OCI-LY1 (cell line): ENCODE measurements around the gene PXDC1.

Experiments
- H2AFZ ChIP-seq: fragments of 200-600 bp; sonication (generic), shearing (Covaris generic); 2 replicates; pipeline ENCODE4 v1.6.0; 2014; ENCODE audit warnings: antibody characterized with exemption, mild to moderate bottlenecking, low read length
- H3F3A ChIP-seq: fragments of 200-600 bp; sonication (generic), shearing (Covaris generic); 2 replicates; pipeline ENCODE4 v1.6.0; 2014; ENCODE audit warnings: mild to moderate bottlenecking, antibody characterized with exemption, low read length, moderate library complexity; ENCODE audit not compliant: insufficient read depth
- H3K27ac ChIP-seq: fragments of 200-600 bp; sonication (generic); 2 replicates; pipeline ENCODE4 v1.5.1; 2014; ENCODE audit warnings: low read length, mixed run types, mild to moderate bottlenecking, low read depth; ENCODE audit not compliant: poor library complexity, severe bottlenecking
- H3K27me3 ChIP-seq: fragments of 200-600 bp; sonication (generic); 2 replicates; pipeline ENCODE4 v1.6.0; 2014; ENCODE audit warnings: antibody characterized with exemption, mild to moderate bottlenecking, low read length, moderate library complexity; ENCODE audit not compliant: insufficient read depth
- H3K36me3 ChIP-seq: fragments of 200-600 bp; sonication (generic); 2 replicates; pipeline ENCODE4 v1.6.1; 2014; ENCODE audit warnings: mild to moderate bottlenecking, antibody characterized with exemption, low read length, moderate library complexity, mixed read lengths; ENCODE audit not compliant: insufficient read depth
- H3K4me1 ChIP-seq: fragments of 200-600 bp; sonication (generic); 2 replicates; pipeline ENCODE4 v1.5.1; 2014; ENCODE audit warnings: mild to moderate bottlenecking, low read length, moderate library complexity; ENCODE audit not compliant: insufficient read depth, severe bottlenecking
- H3K4me2 ChIP-seq: fragments of 200-600 bp; sonication (generic), shearing (Covaris generic); 2 replicates; pipeline ENCODE4 v1.6.1; 2014; ENCODE audit warnings: low read length
- H3K4me3 ChIP-seq: fragments of 200-600 bp; sonication (generic); 2 replicates; pipeline ENCODE4 v1.5.1; 2014; ENCODE audit warnings: low read length, low read depth, mild to moderate bottlenecking, mixed read lengths; ENCODE audit not compliant: poor library complexity, severe bottlenecking
- H3K79me2 ChIP-seq: fragments of 200-600 bp; shearing (Covaris generic); 2 replicates; pipeline ENCODE4 v1.6.1; 2016; ENCODE audit warnings: mixed run types, low read length, mixed read lengths; ENCODE audit not compliant: insufficient read depth
- H3K9ac ChIP-seq: fragments of 200-600 bp; sonication (generic), shearing (Covaris generic); 2 replicates; pipeline ENCODE4 v1.6.1; 2014; ENCODE audit warnings: mild to moderate bottlenecking, low read length, mixed read lengths
- H3K9me2 ChIP-seq: fragments of 200-600 bp; sonication (generic), shearing (Covaris generic); 2 replicates; pipeline ENCODE4 v1.6.1; 2014; ENCODE audit warnings: low read depth, mild to moderate bottlenecking, low read length, mixed read lengths
- H3K9me3 ChIP-seq: fragments of 200-600 bp; shearing (Covaris generic); 2 replicates; pipeline ENCODE4 v1.6.1; 2014; ENCODE audit warnings: low read length, mixed read lengths
- H4K20me1 ChIP-seq: fragments of 200-600 bp; sonication (generic), shearing (Covaris generic); 2 replicates; pipeline ENCODE4 v1.6.0; 2016; ENCODE audit warnings: mild to moderate bottlenecking, low read length; ENCODE audit not compliant: insufficient read depth
- EZH2 ChIP-seq: fragments of 200-600 bp; sonication (generic), shearing (Covaris generic); IDR thresholded peaks from 2 replicates; pipeline ENCODE4 v1.8.0; 2017; ENCODE audit warnings: borderline replicate concordance, mixed run types, mild to moderate bottlenecking, antibody characterized with exemption, low read length, moderate library complexity, mixed read lengths
- TF ChIP-seq, protein P1 (sequence below): fragments of 200-600 bp; sonication (generic), shearing (Covaris generic); IDR thresholded peaks from 2 replicates; pipeline ENCODE4 v1.5.1; 2017; ENCODE audit warnings: mild to moderate bottlenecking, antibody characterized with exemption, low read length, moderate library complexity, mixed read lengths

The PXDC1 gene

DNA sequence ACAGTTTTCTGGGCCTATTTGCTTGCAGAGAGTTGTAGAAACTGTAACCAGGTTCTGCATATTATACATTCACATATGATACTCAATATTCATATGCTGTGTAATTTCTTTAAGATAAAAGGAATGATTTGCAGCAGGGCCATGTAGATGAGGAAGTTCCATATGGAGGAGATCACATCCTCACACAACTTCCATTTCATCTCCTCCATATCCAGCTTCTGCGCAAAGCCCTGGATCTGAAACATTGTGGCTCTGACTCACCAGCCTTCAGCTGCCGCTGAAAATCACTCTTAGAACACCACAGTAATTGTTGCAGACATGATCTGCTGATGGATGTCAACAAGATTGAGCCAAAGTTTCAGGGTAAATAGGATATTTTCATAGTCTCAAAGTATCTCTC, 57.7 kb downstream of the PXDC1 start:
- Histone ChIP-seq H3K9me2 (no peaks in the 10 kb centered on the region), H3K4me3 (no peak overlapping the region), H3F3A (no peaks in the 10 kb centered on the region), H3K27me3 (no peaks in the 10 kb centered on the region), H3K79me2 (no peaks in the 10 kb centered on the region), H4K20me1 (no peaks in the 10 kb centered on the region), H3K9ac (no peak overlapping the region), H3K27ac (no peak overlapping the region), H3K36me3 (no peaks in the 10 kb centered on the region), H3K4me2 (no peak overlapping the region), H2AFZ (no peak overlapping the region), H3K9me3 (no peaks in the 10 kb centered on the region), H3K4me1 (no peaks in the 10 kb centered on the region)
- TF ChIP-seq, protein P1, sequence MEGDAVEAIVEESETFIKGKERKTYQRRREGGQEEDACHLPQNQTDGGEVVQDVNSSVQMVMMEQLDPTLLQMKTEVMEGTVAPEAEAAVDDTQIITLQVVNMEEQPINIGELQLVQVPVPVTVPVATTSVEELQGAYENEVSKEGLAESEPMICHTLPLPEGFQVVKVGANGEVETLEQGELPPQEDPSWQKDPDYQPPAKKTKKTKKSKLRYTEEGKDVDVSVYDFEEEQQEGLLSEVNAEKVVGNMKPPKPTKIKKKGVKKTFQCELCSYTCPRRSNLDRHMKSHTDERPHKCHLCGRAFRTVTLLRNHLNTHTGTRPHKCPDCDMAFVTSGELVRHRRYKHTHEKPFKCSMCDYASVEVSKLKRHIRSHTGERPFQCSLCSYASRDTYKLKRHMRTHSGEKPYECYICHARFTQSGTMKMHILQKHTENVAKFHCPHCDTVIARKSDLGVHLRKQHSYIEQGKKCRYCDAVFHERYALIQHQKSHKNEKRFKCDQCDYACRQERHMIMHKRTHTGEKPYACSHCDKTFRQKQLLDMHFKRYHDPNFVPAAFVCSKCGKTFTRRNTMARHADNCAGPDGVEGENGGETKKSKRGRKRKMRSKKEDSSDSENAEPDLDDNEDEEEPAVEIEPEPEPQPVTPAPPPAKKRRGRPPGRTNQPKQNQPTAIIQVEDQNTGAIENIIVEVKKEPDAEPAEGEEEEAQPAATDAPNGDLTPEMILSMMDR = no peak
- TF ChIP-seq EZH2 = no peak

DNA sequence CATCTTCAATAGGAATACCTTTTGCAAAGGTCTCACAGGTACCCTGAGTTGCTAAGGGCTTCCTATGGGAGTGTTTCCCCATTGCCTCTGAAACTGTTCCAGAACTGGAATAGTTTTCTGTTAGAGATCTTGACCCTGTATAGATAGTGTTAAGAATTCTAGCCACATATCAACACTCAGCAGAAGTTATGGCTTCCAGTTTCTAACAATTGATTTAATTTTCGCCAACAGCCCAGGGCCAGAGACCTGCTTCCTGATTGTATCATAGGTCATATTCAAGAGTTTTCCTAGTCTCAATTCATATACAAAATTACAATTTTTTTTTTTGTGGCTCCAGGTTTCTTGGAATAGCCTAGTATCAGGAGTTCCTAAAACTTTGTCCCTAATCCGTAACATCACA, 61.0 kb downstream of the PXDC1 start:
- Histone ChIP-seq H4K20me1 (no peaks in the 10 kb centered on the region), H3K9me3 (no peaks in the 10 kb centered on the region), H3K4me1 (no peaks in the 10 kb centered on the region), H3K4me2 (no peak overlapping the region), H2AFZ (no peak overlapping the region), H3K9ac (no peak overlapping the region), H3K9me2 (no peaks in the 10 kb centered on the region), H3K4me3 (no peak overlapping the region), H3K36me3 (no peaks in the 10 kb centered on the region), H3F3A (no peaks in the 10 kb centered on the region), H3K27ac (no peak overlapping the region), H3K27me3 (no peaks in the 10 kb centered on the region), H3K79me2 (no peaks in the 10 kb centered on the region)
- TF ChIP-seq EZH2 = no peak
- TF ChIP-seq, protein P1 = no peak

DNA sequence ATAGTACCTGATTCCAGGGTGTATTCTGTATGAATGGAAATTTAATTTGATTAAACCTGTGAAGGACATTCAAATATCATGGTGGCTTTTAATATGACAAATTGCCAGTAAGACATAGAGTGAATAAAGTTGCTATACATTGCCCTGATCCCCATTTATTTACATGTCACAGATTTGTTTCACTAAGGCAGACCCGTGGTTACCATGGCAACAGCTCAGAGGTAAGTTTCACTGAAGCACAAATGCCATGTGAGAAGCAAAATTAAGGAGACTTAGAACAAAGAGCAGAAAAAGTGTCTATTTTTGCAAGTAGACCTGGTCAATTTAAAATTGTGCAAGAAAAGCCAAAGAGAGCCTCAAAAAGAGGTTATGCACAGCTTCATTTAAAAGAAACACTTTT, 63.7 kb downstream of the PXDC1 start:
- no peaks in the 10 kb centered on the region for H3F3A ChIP-seq
- H3K4me2 ChIP-seq = no peak overlapping the region
- no peaks in the 10 kb centered on the region for H3K36me3 ChIP-seq
- H3K79me2 ChIP-seq = no peaks in the 10 kb centered on the region
- no peaks in the 10 kb centered on the region for H3K9me2 ChIP-seq
- H3K9ac ChIP-seq = no peak overlapping the region
- TF ChIP-seq, protein P1 = no peak
- TF ChIP-seq EZH2 = no peak
- H2AFZ ChIP-seq = no peak overlapping the region
- no peaks in the 10 kb centered on the region for H3K27me3 ChIP-seq
- no peaks in the 10 kb centered on the region for H3K9me3 ChIP-seq
- no peaks in the 10 kb centered on the region for H4K20me1 ChIP-seq
- H3K4me3 ChIP-seq = no peak overlapping the region
- no peak overlapping the region for H3K27ac ChIP-seq
- no peaks in the 10 kb centered on the region for H3K4me1 ChIP-seq
